Uterine smooth muscle cell (primary cell): ENCODE measurements around the gene GAL3ST1. TPM values are rescaled to one million over a fixed set of nuclear protein-coding genes. Genes with fewer than 3 reads are reported as not detected.

ENCODE experiments used
- total RNA-seq: library from RNA; depleted of rRNA; stranded (reverse); fragments of >200 nt; gene quantifications from 2 replicates; pipeline ENCODE4 v1.2.3, GENCODE V29; 2014

Gene GAL3ST1, protein sequence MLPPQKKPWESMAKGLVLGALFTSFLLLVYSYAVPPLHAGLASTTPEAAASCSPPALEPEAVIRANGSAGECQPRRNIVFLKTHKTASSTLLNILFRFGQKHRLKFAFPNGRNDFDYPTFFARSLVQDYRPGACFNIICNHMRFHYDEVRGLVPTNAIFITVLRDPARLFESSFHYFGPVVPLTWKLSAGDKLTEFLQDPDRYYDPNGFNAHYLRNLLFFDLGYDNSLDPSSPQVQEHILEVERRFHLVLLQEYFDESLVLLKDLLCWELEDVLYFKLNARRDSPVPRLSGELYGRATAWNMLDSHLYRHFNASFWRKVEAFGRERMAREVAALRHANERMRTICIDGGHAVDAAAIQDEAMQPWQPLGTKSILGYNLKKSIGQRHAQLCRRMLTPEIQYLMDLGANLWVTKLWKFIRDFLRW
- 0.11 TPM in 1 of 2 replicates, not detected in the other for total RNA-seq

DNA sequence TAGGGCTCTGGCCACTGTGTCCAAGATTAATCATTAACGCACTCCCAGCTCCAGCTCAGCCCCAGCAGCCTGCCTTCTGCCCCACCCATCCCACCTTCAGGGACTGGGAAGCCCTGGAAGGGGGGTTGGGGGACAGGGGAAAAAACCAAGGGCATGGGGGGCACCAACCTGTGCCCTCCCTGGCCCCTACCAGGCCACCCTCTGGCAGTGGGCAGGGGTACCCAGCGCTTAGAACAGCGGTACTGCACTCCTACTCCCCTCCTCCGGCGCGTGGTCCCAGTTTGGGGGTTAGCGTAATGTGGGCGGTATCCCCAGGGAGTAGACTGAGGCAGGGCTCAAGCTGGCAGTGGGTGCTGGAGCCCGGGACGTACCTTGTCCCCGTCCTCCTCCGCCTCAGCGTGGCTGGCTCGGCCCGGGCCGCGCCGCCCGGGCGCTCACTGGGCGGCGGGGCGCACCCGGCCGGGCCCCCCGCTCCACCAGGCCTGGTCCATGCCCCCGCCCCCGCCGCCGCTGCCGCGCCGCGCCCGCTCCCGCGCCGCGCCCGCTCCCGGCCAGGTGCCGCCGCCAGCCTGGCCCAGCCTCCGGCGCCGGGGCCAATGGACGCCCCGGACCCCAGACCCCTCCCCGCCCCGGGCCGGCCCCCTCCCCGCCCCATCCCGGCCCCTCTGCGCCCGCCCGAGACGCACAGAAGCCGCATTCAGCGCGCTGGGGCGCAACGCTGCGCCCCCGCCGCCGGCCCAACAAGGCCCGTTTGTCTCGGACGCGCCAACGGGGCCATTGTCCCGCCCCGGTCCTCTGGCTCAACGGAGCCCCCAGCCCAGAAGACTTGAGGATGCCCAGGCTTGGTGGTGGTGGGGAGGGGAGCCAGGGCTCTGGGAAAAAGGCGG is at the start of gene GAL3ST1:
Gene GAL3ST1 (minus strand): TSS at position 571 of the 887 bp plus-strand sequence. CDS start 17,273 bp downstream, outside the sequence.

DNA sequence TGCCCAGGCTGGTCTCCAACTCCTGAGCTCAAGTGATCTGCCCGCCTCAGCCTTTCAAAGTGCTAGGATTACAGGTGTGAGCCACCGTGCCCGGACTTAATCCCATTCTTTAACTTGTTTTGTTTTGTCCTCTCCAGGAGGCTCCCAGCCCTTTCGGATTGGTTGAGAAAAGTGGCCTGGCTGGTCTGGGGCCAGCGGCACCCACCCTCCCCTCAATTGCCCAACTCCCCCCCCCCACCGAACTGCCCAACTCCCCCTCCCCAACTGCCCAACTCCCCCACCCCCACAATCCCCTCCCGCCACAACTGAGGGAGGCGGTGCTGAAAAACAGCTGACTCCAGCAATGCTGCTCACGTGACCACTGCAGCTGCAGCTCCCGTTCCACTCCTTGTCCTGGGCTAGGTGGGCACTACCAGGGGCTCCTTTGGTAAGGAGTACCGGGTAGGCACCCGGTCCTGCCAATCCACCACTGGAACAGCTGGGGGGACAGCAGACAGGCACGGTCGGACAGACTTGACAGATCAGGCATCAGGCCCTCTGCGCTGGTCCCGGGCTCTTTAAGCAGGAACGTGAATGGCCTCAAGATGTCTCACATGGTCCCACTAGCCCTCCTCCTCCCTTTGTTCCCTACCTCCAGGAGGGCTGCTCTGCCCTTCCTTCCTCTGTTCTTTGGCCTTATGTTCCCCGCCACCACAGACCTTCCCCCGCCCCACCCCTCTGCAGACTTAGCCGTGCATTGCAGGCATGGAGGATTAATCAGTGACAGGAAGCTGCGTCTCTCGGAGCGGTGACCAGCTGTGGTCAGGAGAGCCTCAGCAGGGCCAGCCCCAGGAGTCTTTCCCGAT is 32.2 kb upstream of the GAL3ST1 start, which contains the start of gene TCN2:
Gene TCN2 (plus strand): TSS at position 720 of the 845 bp plus-strand sequence. CDS start 158 bp downstream, outside the sequence.

DNA sequence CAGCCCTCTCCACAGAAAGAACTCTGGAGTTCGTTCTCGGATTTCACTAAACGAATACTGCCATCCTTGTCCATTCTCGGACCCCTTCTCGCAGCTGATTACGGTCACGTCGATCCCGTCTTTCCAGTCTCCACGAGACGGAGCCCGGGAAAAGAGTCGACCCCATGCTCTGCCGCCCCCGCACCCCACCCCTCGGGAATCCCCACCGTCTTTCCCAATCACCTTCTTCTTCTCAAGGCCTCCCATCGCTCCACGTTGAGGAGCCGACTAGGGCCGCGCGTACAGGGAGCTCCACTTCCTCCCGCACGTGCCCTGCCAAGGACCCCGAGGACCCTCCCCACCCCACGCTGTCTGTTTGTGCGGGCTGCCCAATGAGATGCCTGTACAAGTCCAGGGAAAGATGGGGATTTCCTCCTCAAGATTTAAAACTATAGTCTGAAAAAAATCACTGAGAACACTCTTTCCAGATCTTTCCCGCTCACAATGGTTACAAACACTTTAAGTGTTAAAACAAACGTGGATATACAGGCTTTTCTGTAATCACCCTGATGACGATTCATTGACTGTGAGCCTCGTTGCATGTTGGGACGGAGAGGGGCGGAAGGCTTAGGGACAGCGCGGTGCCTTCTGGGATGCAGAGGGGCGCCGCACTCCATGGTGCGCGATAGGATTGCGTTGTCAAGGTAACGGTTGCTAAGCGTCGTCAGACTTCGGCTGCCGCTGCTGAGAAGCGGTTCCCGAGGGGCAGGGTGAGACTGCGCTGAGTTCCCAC is 17.3 kb upstream of the GAL3ST1 start, which contains the start of gene PES1:
Gene PES1 (minus strand): TSS at position 323 of the 772 bp plus-strand sequence. CDS start 77 bp downstream, at position 246.

DNA sequence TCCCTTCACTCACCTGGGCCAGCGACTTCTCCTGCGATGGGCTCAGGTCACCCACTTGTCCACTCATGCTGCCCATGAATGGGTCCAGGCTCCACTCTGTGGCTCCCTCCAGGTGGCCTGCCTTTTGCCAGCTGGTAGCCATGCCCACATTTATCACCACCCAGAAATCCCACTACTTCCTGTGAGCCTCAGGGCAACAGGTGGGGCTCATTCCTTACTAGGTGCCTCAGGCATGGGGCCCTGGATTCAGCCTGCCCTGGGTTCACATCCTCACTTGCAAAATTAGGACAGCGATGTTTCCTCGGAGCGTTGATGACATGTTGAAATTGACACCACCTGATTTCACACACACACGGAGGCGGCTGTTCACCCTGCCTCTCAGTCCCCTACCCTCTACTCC is 27.8 kb downstream of the GAL3ST1 start, which contains the start of gene SEC14L6:
Gene SEC14L6 (minus strand): TSS at position 126 of the 400 bp plus-strand sequence. CDS start 59 bp downstream, at position 67.

Other genes starting within 250 kb of the GAL3ST1 start
- 15.5 and 16.0 TPM in 2 replicates for gene TBC1D10A, start 247.7 kb downstream of the GAL3ST1 start, total RNA-seq
- gene SF3A1, start 217.8 kb downstream of the GAL3ST1 start, total RNA-seq = 18.7 and 21.4 TPM in 2 replicates
- 1.6 and 2.5 TPM in 2 replicates for gene CCDC157, start 217.7 kb downstream of the GAL3ST1 start, total RNA-seq
- gene RNF215, start 187.3 kb downstream of the GAL3ST1 start, total RNA-seq = 24.1 and 36.1 TPM in 2 replicates
- gene SEC14L2, start 177.6 kb downstream of the GAL3ST1 start, total RNA-seq = 20.2 and 33.5 TPM in 2 replicates
- 7.9 and 15.1 TPM in 2 replicates for gene MTFP1, start 148.9 kb downstream of the GAL3ST1 start, total RNA-seq
- not detected in 2 replicates for gene SEC14L3, start 102.6 kb downstream of the GAL3ST1 start, total RNA-seq
- gene SEC14L4, start 69.0 kb downstream of the GAL3ST1 start, total RNA-seq = 0.12 TPM in 1 of 2 replicates, not detected in the other
- gene SEC14L6, start 27.9 kb downstream of the GAL3ST1 start, total RNA-seq = 1.4 and 1.7 TPM in 2 replicates
- gene PES1, start 17.2 kb upstream of the GAL3ST1 start, total RNA-seq = 92.1 and 104 TPM in 2 replicates
- gene TCN2, start 32.5 kb upstream of the GAL3ST1 start, total RNA-seq = 2.3 and 3.4 TPM in 2 replicates
- gene SLC35E4, start 61.1 kb upstream of the GAL3ST1 start, total RNA-seq = 15.5 and 27.8 TPM in 2 replicates
- 10.7 and 13.5 TPM in 2 replicates for gene DUSP18, start 93.2 kb upstream of the GAL3ST1 start, total RNA-seq
- gene OSBP2, start 120.2 kb upstream of the GAL3ST1 start, total RNA-seq = 4.0 and 6.2 TPM in 2 replicates